HG03108 (cell line): Measurements from ENCODE around the gene TRAPPC2.
"Not testable (repeated sequence)": the region's sequence is repeated elsewhere in the genome, so short reads cannot be mapped to it uniquely, and the experiment has no call there.

ENCODE experiments used
- ATAC-seq: cut with Tn5 transposase; IDR thresholded peaks from one replicate; pipeline ENCODE4 v1.9.1; 2021; ENCODE audit warnings: moderate library complexity; ENCODE audit not compliant: unreplicated experiment

The TRAPPC2 gene

DNA sequence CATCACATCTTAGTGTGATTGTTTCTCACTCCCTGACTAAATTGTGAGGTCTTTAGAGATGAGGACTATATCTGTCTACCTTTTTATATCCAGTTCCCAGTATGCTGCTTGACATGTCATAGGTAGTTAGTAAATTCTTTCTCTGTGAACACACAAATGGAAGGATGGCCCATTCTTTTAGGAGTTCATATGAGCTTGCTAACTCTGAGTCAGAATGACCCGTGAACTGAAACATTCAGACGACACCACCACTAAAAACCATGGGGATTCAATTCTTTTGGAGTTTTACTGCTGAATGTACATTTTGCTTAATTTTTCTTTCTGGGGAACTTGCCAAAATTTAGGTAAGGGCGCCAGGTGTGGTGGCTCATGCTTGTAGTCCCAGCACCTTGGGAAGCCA is 14.1 kb upstream of the TRAPPC2 start:
- ATAC-seq = no peak

DNA sequence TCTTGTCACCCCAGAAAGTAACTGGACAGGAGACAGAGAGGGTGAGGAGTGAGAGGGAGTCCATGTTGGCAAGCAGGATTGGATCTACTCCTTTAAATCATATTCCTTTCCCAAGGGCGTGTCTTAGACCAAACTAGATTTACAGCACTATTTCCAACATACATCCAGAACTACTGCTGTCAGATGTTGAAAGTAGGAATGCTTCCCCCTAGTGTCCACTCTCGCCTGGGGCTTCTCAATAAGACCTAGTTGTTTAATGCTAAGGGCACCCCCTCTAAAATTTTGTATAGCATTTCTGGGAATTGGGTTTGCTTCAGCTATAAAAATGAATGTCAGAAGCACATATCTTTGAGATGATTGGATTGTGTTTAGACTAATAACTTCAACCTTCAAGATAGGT is 13.4 kb upstream of the TRAPPC2 start:
- no peak for ATAC-seq

DNA sequence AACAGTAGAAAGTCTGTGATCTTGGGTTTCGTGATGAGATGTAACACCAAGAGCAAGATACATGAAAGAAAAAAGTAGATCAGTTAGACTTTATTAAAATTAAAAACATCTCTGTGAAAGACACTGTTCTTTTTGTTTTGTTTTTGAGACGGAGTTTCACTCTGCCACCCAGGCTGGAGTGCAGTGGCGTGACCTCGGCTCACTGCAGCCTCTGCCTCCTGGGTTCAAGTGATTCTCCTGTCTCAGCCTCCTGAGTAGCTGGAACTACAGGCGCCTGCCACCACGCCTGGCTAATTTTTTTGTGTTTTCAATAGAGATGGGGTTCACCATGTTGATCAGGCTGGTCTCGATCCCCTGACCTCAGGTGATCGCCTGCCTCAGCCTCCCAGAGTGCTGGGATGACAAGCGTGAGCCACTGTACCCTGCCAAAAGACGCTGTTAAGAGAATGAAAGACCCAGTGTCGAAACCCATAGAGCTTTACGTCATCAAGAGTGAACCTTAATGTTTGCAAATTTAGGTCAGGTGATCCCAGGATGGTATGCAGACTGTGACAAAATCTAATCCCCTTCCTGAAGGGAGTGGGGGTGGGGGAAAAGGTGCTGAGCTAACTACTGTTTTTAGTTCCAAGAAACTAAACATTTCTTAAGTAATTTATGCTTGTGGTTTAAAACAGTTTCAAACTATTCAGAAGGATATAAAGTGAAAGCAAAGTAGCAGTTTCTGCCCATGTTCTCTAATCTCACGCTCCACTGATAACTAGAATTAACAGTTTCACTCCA is 8.2 kb upstream of the TRAPPC2 start:
- ATAC-seq = peak; percentile 93

DNA sequence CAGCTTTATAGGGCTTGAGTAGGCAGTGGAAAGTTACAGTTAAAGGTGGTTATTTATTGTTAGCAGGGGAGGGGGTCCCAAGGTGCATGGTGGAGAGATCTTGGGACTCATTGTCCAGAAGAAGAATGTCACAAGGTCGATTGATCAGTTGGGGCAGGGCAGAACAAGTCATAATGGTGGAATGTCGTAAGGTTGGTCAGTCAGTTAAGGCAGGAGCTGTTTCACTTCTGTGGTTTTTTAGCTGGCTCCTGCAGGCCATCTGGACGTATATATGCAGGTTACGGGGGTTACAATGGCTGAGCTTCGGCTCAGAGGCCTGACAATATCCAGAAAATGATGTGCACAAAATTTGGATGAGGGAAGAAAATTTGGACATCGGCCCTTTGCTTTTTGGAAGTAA is 7.3 kb upstream of the TRAPPC2 start:
- ATAC-seq = no peak

DNA sequence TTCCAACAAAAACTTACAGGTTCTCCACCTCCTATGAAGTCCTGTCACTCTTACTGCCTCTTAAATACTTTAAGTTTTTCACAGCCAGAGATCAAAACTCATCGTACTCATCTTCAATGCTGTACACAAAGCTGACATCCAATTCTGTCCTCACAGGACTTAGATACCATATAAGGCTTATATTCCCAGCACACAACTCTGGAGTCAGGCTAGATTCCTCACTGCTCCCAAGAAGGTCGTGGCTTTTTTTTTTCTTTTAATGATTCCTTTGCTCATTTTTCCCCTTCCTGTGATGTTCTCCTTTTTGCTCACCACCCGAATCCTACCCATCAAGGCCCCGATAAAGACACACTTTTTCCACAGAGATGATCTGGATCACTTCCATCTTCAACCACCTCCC is 914 bp downstream of the TRAPPC2 start:
- no peak for ATAC-seq

DNA sequence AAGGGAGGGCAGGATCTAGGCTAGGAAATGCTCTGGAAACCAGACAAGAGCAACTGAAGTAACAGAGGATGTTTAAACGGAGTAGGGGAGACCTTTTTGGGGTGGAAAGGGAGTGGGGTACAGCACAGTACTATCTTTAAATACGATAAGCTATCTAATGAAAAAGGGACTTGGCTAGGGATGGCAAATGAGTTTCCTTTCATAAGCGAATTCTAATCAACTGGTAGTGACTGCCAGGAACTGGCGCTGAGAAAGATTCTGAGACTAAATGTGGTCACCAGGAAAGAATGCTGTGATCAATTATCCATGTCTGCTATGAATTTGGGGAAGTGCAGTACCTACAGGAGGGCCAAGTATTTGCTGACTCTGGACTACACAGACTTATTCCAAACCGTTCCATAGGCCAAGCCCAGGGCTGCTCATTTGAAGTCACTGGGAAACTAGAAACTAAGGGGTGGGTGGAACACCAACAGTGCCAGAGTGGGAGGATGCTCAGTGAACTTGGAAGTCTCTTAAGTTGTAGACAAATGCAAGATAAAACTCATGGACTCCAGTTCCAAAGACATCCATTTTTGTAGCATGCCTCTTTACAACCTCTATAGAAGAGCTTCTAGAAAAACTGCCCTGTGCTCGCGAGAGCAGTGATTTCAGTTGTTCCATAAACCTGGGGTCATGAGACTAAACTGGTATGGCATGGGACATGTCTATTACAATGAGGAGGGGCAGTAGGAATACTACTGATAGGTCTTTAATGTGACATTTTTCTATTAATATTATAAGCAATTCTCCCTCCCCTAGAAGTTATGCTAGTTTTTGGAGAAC is 2.0 kb downstream of the TRAPPC2 start:
- no peak for ATAC-seq

DNA sequence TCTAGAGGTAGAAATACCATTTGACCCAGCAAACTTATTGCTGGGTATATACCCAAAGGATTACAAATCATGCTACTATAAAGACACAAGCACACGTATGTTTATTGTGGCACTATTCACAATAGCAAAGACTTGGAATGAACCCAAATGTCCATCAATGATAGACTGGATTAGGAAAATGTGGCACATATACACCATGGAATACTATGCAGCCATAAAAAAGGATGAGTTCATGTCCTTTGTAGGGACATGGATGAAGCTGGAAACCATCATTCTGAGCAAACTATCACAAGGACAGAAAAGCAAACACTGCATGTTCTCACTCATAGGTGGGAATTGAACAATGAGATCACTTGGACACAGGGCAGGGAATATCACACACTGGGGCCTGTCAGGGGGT is 3.9 kb downstream of the TRAPPC2 start:
- not testable (repeated sequence) for ATAC-seq

DNA sequence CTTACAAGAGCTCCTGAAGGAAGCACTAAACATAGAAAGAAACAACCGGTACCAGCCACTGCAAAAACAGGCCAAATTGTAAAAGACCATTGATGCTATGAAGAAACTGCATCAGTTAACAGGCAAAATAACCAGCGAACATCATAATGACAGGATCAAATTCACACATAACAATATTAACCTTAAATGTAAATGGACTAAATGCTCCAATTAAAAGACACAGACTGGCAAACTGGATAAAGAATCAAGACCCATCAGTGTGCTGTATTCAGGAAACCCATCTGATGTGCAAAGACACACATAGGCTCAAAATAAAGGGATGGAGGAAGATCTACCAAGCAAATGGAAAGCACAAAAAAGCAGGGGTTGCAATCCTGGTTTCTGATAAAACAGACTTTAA is 7.8 kb downstream of the TRAPPC2 start:
- ATAC-seq = not testable (repeated sequence)

DNA sequence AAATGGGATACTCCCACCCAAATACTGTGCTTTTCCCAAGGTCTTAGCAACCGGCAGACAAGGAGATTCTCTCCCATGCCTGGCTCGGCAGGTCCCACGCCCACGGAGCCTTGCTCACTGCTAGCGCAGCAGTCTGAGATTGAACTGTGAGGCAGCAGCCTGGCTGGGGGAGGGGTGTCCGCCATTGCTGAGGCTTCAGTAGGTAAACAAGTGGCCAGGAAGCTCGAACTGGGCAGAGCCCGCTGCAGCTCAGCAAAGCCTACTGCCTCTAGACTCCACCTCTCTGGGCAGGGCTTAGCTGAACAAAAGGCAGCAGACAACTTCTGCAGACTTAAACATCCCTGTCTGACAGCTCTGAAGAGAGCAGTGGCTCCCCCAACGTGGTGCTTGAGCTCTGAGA is 9.5 kb downstream of the TRAPPC2 start:
- not testable (repeated sequence) for ATAC-seq

DNA sequence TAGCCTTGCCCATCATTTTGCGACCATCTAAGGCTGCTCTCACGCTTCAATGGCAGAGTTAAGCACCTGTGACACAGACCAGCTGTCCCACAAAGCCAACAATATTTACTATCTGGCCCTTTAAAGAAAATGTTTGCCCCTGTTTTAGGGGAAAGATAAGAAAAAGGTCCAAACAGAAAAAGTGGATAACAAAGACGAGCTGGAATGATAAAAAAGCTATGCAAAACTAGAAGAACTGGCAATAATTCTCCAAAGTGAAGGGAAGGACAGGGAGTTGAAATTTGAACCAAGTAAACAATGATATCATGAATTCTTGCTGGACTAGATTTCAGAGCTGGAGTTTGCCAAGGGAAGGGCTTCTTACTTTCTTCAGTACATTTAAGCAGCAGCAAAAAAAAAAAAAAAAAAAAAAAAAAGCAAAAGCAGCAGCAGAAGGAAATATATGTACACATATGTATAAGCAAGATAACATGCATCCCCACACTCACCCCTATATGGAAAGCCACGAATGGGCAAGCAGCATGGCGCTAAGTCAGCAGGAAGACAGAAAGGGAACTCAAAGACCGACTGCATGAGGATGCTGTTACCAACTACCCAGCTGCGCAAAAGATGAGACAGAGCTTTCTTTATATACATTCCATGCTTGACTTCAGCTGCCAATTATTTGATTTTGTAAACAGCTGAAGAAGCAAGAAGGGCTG is 12.5 kb downstream of the TRAPPC2 start:
- no peak for ATAC-seq

DNA sequence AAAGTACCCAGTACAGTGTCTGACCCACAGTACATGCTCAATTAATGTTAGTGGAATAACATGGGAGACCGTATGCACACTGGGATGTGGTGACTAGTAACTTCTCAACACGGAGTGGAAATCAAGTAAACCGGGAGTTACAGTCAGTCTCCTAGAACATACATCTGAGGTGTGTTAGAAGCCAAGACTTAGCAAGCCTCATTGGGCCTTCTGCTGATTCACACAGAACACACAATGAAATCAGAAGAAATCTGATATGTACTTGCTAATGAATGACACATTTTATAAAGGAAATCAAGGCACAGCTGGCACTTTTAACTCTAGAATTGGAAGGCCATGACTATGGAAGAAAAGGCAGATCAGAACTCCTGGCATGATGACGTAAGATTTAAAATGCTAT is 13.0 kb downstream of the TRAPPC2 start:
- no peak for ATAC-seq

DNA sequence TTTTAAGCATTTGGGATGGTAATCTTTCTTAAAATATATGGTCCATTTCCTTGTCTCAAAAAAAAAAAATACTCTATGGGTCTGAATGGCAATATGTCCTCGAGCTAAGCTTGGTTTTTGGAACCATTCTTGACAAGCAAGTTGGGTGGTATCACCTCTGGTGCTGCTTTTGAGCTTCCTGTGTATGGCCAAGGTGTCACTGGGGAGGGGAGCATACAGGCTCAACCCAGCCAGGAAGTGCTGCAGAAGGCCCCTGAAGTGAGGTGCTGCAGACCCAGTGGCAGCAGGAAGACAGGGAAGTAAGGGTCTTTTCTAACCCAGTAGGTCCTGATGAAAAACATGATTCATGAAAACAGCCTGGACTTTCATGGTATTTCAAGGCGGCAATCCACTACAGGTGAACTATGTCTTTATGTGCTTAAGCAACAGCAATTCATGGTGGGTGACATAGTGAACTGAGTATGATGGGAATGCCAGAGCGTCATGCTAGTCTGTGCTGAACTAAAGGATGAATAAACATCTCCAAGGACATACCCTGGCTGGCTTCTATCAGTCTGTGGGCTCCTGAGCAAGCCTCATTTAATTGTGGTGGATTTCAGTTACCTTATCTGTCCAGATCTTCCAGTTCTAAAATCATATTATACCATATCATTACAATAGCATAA is 15.1 kb downstream of the TRAPPC2 start:
- ATAC-seq = no peak

DNA sequence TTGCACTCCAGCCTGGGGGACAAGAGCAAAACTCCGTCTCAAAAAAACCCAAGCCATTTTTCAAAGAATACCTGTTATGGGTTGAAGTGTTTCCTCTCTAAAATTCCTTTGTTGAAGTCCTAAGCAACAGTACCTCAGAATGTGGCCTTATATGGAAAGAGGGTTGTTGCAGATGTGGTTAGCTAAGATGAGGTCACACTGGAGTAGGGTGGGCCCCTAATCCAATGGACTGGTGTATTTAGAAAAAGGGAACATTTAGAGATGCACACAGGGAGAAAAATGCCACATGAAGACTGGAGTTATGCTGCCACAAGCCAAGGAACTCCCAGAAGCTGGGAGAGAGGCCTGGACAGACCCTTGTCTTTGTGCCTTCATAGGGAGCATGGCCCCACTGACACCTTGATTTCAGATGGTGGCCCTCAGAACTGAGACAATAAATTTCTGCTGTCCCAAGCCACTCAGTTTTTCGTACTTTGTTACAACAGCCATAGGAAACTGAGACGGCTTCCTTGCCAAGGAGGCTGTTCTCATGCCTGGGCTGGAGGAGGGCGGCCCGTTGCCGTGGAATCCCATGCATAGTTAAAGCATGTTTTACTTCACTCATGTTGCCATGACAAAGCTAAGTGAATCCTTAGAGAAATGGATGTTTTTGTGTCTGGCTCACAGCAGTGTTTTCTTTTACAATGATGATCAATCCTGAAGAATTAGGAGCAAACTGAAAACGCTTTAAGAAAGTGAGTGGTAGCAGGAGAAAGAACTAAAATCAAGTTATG is 16.5 kb downstream of the TRAPPC2 start:
- ATAC-seq = no peak

DNA sequence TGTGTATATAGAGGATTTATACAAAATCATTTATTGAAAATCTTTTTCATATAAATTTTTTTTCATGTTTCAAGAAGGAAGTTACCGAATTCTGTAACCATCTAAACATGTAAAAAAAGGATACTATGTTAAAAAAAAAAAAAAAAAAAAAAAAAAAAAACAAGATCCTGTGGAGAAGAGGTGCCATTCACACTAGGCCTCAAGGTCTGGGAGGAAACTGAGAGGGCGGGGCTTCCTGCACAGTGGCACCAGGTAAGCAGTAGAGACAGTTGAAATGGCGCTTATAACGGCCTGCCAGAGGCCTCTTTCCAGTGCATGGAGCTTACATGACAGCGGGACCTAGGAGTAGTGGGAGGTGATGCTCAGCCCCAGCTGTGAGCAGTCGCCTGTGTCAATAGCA is 17.5 kb downstream of the TRAPPC2 start:
- no peak for ATAC-seq

DNA sequence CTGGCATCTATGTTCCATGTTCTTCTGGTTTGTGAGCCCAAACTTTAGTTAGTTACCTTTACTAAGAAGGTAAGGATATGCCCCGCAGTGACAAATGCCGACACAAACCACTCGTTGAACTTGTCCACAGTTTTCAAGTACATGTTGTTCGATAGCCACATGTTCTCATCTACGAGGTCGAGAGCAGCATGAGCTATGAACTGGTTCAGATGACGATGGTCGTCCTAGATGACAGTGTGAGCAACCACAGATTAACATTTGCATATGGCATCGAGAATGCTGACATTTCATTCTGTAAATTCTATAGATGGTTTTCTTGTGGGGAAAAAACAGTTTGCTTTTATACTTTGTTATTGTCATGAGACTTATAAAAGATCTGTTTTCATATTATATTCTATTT is 18.0 kb downstream of the TRAPPC2 start:
- ATAC-seq = no peak

DNA sequence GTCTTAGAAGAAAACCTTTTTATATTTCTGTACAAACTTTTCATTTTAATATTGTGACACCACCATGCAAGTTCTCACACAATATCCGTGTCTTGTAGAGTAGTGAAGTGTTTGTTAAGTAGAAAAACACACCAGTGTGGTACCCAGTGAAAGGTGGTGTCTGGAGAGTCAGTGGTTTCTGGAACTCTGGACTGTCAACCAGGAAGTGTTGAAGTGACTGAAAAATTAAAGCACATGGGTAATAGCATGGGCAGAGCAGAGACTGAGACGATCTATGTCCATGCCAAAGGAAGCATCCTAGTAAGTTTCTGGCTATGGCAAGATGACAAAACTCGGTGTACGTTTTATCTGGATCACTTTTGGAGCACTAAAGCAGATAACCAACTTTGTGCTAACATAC is 23.3 kb downstream of the TRAPPC2 start:
- ATAC-seq = no peak

DNA sequence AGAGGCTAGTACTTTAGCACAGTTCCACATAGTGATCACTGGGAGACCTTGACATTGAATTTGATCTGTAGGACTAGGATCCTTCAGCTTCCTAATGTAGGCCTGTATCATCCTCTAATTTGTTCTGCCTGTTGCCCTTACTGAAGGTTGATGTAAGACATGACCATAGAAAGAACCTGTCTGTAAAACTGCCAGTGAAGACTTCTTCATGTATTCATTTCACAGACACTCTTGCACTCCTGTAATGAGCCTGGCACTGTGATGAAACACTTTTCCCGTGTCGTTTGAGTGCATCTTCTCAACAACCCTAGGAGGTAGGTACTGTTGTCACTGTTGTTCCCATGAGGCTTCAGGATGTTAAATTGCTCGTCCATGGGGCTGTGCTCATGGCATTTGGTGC is 30.8 kb downstream of the TRAPPC2 start:
- no peak for ATAC-seq

DNA sequence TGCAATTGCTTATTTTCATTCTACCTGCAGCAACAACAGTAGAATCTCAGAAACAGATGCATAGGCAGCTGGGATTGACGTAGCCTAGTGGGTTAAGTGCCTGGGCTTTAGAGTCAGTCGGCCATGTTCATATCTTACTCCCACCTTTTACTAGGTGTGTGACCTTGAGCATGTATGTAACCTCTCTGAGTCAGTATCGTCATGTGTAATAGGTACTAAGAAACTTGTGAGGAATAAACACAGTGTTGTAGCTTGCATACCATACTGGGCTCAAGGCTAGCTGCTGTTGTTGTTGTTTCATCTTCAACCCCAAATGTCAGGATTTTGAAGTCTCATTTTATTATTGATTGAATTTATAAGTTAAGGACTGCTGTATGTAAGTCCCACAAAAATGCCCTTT is 31.3 kb downstream of the TRAPPC2 start:
- no peak for ATAC-seq

DNA sequence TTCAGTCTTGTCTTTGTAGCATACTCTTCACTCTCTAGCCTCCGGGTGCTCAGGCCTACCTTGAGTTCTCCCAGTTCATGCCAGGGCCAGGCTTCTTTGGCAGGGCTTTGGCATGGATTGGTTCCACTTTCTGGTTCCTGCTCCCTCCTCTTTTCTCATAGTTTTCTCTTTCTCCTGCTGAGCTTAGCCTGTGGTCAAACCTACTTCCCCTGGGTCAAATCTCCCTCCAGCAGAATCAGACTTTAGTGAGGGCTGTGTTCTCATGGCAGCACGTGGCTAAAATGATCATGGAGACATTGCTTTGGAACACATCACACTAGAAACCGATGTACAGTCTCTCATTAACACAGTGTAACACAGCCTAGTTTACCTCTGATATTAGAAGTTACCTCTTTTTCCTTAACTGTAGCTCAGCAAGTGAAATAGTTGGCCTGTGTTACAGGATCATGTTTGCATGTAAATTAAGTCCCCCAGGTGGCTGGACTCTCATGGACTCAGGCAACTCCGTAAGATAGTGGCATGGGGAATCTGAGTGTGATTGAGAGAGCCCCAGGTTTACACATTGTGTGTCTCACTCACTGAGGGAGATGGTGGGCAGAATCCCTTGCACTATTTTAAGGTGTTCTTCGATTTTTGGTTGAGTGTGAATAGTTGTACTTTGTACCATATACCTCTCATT is 32.2 kb downstream of the TRAPPC2 start:
- ATAC-seq = no peak

DNA sequence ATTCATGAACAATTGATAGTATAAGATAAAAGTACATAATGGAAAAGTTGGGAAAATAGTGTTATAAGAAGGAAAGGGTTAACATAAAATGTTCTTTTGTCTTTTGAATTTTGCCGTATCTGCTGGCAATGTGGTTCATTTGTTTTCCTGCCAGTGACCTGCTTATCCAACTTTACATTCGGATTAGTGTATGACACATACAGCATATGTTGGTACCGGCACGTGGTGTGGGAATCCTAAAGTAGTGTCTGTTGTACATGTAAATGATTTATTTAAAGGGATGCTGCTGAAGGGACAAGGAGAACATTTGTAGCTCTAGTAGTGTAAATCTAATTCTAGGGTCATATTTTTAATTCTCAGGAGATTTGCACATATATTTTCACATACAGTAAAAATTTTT is 34.0 kb downstream of the TRAPPC2 start:
- ATAC-seq = no peak
